ENCODE results near the gene LCE1F. TPM values are rescaled to one million over a fixed set of nuclear protein-coding genes. Genes with fewer than 3 reads are reported as not detected.

The LCE1F gene
- total RNA-seq, 1 experiment from 2014 or later, result not detected

GRCh38 chr1:152760551-152761190 lies 14.3 kb upstream of the LCE1F start:
- Histone ChIP-seq H3K27ac (ENCODE audit: insufficient read length, low read depth, low read length) (no peak overlapping the region), H3K79me1 (ENCODE audit: insufficient read depth, low read depth, low read length, poor library complexity, severe bottlenecking) (no peaks in the 10 kb centered on the region), H3K23me2 (ENCODE audit: insufficient read length, low read depth, low read length, poor library complexity, severe bottlenecking) (no peaks in the 10 kb centered on the region), H4K20me1 (ENCODE audit: control insufficient read depth, insufficient read depth, insufficient read length) (no peaks in the 10 kb centered on the region), H3T11ph (ENCODE audit: low read length) (no peak overlapping the region), H2BK5ac (ENCODE audit: insufficient read length, low read length) (no peak overlapping the region), H3K4me1 (ENCODE audit: insufficient read depth, low read length) (no peaks in the 10 kb centered on the region), H3K56ac (ENCODE audit: insufficient read length, low read depth, low read length) (no peak overlapping the region), H3K27me3 (ENCODE audit: insufficient read depth, low read length) (no peaks in the 10 kb centered on the region), H2AK5ac (ENCODE audit: insufficient read length, low read length) (no peak overlapping the region), H2BK15ac (ENCODE audit: low read depth, low read length) (no peak overlapping the region), H3K23ac (ENCODE audit: insufficient read length, low read depth, low read length) (no peak overlapping the region), H3K79me2 (ENCODE audit: insufficient read depth, low read length) (no peaks in the 10 kb centered on the region), H3K4ac (ENCODE audit: low read depth, low read length) (no peak overlapping the region), H4K8ac (replicated peaks; ENCODE audit: insufficient read length, low read depth, low read length) (no peak overlapping the region), H3K18ac (ENCODE audit: insufficient read length, low read depth, low read length) (no peak overlapping the region), H2BK120ac (ENCODE audit: low read depth, low read length, poor library complexity, severe bottlenecking) (no peak overlapping the region), H2BK20ac (ENCODE audit: low read depth, low read length, poor library complexity, severe bottlenecking) (no peak overlapping the region), H3K4me2 (ENCODE audit: insufficient read depth, insufficient read length, low read length) (no peak overlapping the region), H4K91ac (ENCODE audit: insufficient read length, low read depth, low read length) (no peak overlapping the region), H3K14ac (ENCODE audit: insufficient read depth, low read length) (no peak overlapping the region), H4K5ac (ENCODE audit: insufficient read length, low read depth, low read length) (no peak overlapping the region), H2BK12ac (ENCODE audit: insufficient read length, low read depth, low read length) (no peak overlapping the region), H3K9ac (ENCODE audit: extremely low read depth, insufficient read length, low read length) (no peak overlapping the region), H3K9me3 (ENCODE audit: control insufficient read depth, low read depth, low read length) (peaks cover 98% of the 10 kb centered on the region), H2AFZ (ENCODE audit: low read length) (no peak overlapping the region)
- DNase-seq, result no peak
- no CpG with 5 or more reads among the region's 31 CpGs for WGBS (ENCODE audit: extremely low coverage, insufficient read length, low lambda C conversion rate)
- H3K4me3 Mint-ChIP-seq, result no peak overlapping the region
- H3K27ac Mint-ChIP-seq, result no peak overlapping the region
- H3K4me1 Mint-ChIP-seq, result no peaks in the 10 kb centered on the region
- peaks cover 4% of the 10 kb centered on the region; the same call in 1 of the 2 replicates for H3K27me3 Mint-ChIP-seq (ENCODE audit: low read depth)
- TF ChIP-seq CTCF (conservative IDR thresholded peaks at IDR 0.05), result no peak
- H3K9me3 Mint-ChIP-seq, result peaks cover 92 to 95% of the 10 kb centered on the region in 2 experiments
- peaks cover 22 to 44% (median 24%) of the 10 kb centered on the region in 3 experiments; a peak in 6 of 7 replicates for H3K36me3 Mint-ChIP-seq (ENCODE audit: insufficient read depth in 1 of 3, low read depth in 3 of 3)
